Endothelial cell of umbilical vein (primary cell): ENCODE results near the gene KCNH8.

ENCODE experiments used
- CTCF ChIP-seq, 2 donors: IDR thresholded peaks; 1 replicate in 1 of 2; 2 replicates in 1 of 2; pipeline ENCODE4 v1.5.1; 2011; ENCODE audit warnings: low read length in 2 of 2, mild to moderate bottlenecking in 2 of 2, moderate library complexity in 2 of 2, control low read depth in 1 of 2, inconsistent platforms in 1 of 2, low read depth in 1 of 2; ENCODE audit not compliant: insufficient read depth in 1 of 2; ENCODE audit errors: extremely low read depth in 1 of 2
- EZH2 ChIP-seq: IDR thresholded peaks from 2 replicates; pipeline ENCODE4 v1.6.1; 2012; ENCODE audit warnings: borderline replicate concordance, low read depth, mild to moderate bottlenecking, moderate library complexity, low read length, inconsistent platforms; ENCODE audit not compliant: severe bottlenecking
- FOS ChIP-seq: IDR thresholded peaks from 2 replicates; pipeline ENCODE4 v1.6.1; 2011; ENCODE audit warnings: mild to moderate bottlenecking, low read length, moderate library complexity, borderline replicate concordance; ENCODE audit not compliant: insufficient read depth
- MAX ChIP-seq: IDR thresholded peaks from 2 replicates; pipeline ENCODE4 v1.6.1; 2011; ENCODE audit not compliant: insufficient read depth, insufficient read length
- MYC ChIP-seq: IDR thresholded peaks from one replicate; pipeline ENCODE4 v1.6.1; 2011; ENCODE audit warnings: mild to moderate bottlenecking, low read depth, low read length
- POLR2A ChIP-seq: IDR thresholded peaks from 2 replicates; pipeline ENCODE4 v1.6.1; 2012; ENCODE audit warnings: low read depth, mild to moderate bottlenecking, control low read depth, low read length
- POLR2AphosphoS5 ChIP-seq: IDR thresholded peaks from 2 replicates; pipeline ENCODE4 v1.6.1; 2012; ENCODE audit warnings: low read depth, mild to moderate bottlenecking, control low read depth, low read length, moderate library complexity; ENCODE audit not compliant: insufficient read depth

DNA sequence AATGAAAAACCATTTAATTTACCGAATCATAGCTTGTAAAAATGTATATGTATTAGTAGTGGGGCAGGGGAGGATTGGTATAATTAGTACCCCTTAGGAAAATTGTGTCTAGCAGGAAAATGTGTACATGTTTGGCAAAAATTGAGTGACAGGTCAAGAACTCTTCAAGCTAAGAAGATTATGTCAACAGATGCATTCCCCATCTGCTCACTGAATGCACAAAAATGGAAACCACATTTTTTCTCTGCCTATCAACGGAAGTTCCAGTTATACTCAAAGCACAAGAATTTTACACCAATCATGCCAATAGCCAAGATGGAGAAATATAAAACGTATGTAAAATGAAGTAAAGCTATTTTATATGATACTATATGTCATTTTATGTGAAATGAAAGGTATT, 377.8 kb downstream of the KCNH8 start:
- no peak for TF ChIP-seq CTCF (IDR thresholded peaks at IDR 0.05; ENCODE audit: extremely low read depth in 1 of 2, insufficient read depth in 1 of 2, low read depth in 1 of 2, low read length in 2 of 2)
- no peak for TF ChIP-seq POLR2AphosphoS5
- no peak for TF ChIP-seq MYC
- TF ChIP-seq POLR2A: no peak
- no peak for TF ChIP-seq EZH2
- TF ChIP-seq MAX: no peak
- no peak for TF ChIP-seq FOS
